ENCODE measurements around the gene LSAMP. TPM values are rescaled to one million over a fixed set of nuclear protein-coding genes. Genes with fewer than 3 reads are reported as not detected.

LSAMP gene
- total and polyA plus RNA-seq, 9 of the 15 experiments (the other 6 are each of a cell fraction or from before 2014, with no cell fraction given): 0.09 to 0.11 TPM; not detected in 7

DNA sequence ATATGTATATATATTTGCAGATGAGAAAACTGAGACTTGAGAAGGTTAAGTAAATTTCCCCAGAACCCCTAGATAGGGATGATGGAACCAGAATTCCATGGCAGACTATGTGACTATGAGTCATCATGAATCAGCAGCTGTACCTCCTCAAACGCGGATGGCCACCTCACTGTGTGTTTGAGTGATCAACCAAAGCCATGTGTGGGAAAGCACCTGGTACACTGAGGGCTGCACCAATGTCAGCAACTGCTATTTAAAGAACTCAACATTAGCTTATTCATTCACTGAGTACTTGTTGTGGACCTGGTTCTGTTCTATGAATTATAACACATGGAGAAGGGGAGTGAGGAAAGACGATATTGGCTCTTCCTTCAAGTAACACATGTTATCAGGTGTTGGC, 445.0 kb downstream of the LSAMP start:
- in situ Hi-C loops (cut with MboI): no loop called here
- H2AFZ ChIP-seq (ENCODE audit: low read depth, low read length): peak overlapping the region; percentile 93
- H3K79me2 ChIP-seq (ENCODE audit: control insufficient read depth, insufficient read depth, low read length): no peaks in the 10 kb centered on the region
- no peaks in the 10 kb centered on the region for H3K36me3 ChIP-seq (ENCODE audit: control insufficient read depth, insufficient read depth, low read length)
- no peaks in the 10 kb centered on the region for H4K20me1 ChIP-seq (replicated peaks; ENCODE audit: control insufficient read depth, insufficient read depth, low read length)
- peak overlapping the region; percentile 73 for H3K27ac ChIP-seq (ENCODE audit: extremely low read depth, low read depth, low read length)
- intact Hi-C loops (cut with micrococcal nuclease): no loop called here
- no peak overlapping the region for H3K4me3 ChIP-seq
- DNase-seq (ENCODE audit: extremely low read depth in 1 of 4, low spot score in 3 of 4): peak; percentile 26 to 76 (median 50)
- peaks cover 5 to 23% of the 10 kb centered on the region in 2 experiments; a peak in 4 of 5 replicates for H3K4me1 ChIP-seq (replicated peaks in 1 of 2; ENCODE audit: control insufficient read depth in 2 of 2, insufficient read depth in 2 of 2, low read length in 2 of 2)
- ChIA-PET POLR2A (interaction anchor here (0.9 to 1.1 kb wide), 2 partner anchors 14 to 37 kb away, joined by 3 to 4 read pairs; no protein-coding TSS in a partner anchor), CTCF (ENCODE audit: low intra/inter-chr PET ratio) (no interaction called here)
- BruUV-seq (replicated peaks): no TSS peak
- peak overlapping the region; percentile 27; the same call in 1 of the 2 replicates for H3K4me2 ChIP-seq (ENCODE audit: insufficient read depth, low read length)
- H3K9ac ChIP-seq (ENCODE audit: insufficient read depth in 1 of 2, low read depth in 2 of 2, low read length in 2 of 2): no peak overlapping the region
- peak; percentile 88 for ATAC-seq
- 6% methylated on average over 3 of the region's 3 CpGs for WGBS (ENCODE audit: insufficient coverage, low coverage, missing lambda C conversion rate)
- peaks cover 3% of the 10 kb centered on the region; the same call in 1 of the 2 replicates for H3K9me3 ChIP-seq (replicated peaks; ENCODE audit: control insufficient read depth, insufficient read depth, low read depth, low read length)
- H3K27me3 ChIP-seq (ENCODE audit: control insufficient read depth in 2 of 2, insufficient read depth in 2 of 2, low read length in 2 of 2): no peaks in the 10 kb centered on the region
- peak; percentile 93 for FAIRE-seq
- H3K9me1 ChIP-seq (ENCODE audit: control insufficient read depth, insufficient read depth, low read length): no peaks in the 10 kb centered on the region
- TF ChIP-seq NEUROD1 (IDR thresholded peaks at IDR 0.05; ENCODE audit: borderline replicate concordance, low read depth, low read length, partially characterized antibody) (peak; percentile 24), SMAD1 (IDR thresholded peaks at IDR 0.05; ENCODE audit: low read depth, low read length, partially characterized antibody) (no peak), STAT5B (CRISPR knock-in tag; IDR thresholded peaks at IDR 0.05) (no peak), TAF15 (IDR thresholded peaks at IDR 0.05; ENCODE audit: low read depth, low read length) (no peak), MYC (IDR thresholded peaks at IDR 0.05; ENCODE audit: low read depth, low read length) (peak; percentile 27; the same call in 1 of the 2 replicates), MYC (CRISPR knock-in tag; IDR thresholded peaks at IDR 0.05; ENCODE audit: borderline replicate concordance, low read depth) (no peak), FOSL1 (tag; conservative IDR thresholded peaks at IDR 0.05) (peak; percentile 98), THRAP3 (IDR thresholded peaks at IDR 0.05; ENCODE audit: borderline replicate concordance) (no peak), CBX1 (IDR thresholded peaks at IDR 0.05; ENCODE audit: low read depth) (no peak), NFRKB (IDR thresholded peaks at IDR 0.05; ENCODE audit: low read depth) (0 out of 2 replicates have a peak, but pooled peaks have one; percentile 35), ARID4B (CRISPR knock-in tag; IDR thresholded peaks at IDR 0.05) (no peak), MAFG (tag; conservative IDR thresholded peaks at IDR 0.05) (peak; percentile 73), FOXJ3 (CRISPR knock-in tag; IDR thresholded peaks at IDR 0.05) (no peak), SMC3 (conservative IDR thresholded peaks at IDR 0.05; ENCODE audit: insufficient read depth, low read depth, low read length) (no peak), FOXM1 (IDR thresholded peaks at IDR 0.05; ENCODE audit: low read depth) (no peak), FOXM1 (CRISPR knock-in tag; IDR thresholded peaks at IDR 0.05; ENCODE audit: low read depth) (no peak), EP400 (IDR thresholded peaks at IDR 0.05) (0 out of 2 replicates have a peak, but pooled peaks have one; percentile 16), BACH1 (tag; IDR thresholded peaks at IDR 0.05) (peak; percentile 67; the same call in 1 of the 2 replicates), CBFA2T2 (conservative IDR thresholded peaks at IDR 0.05) (no peak), ZNF316 (IDR thresholded peaks at IDR 0.05) (peak; percentile 63), ZNF384 (IDR thresholded peaks at IDR 0.05; ENCODE audit: low read depth, low read length) (no peak)
- TF ChIP-seq, protein P1, sequence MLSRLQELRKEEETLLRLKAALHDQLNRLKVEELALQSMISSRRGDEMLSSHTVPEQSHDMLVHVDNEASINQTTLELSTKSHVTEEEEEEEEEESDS (CRISPR knock-in tag; IDR thresholded peaks at IDR 0.05): no peak
